Measurements from ENCODE around the gene LYSMD4.

DNA sequence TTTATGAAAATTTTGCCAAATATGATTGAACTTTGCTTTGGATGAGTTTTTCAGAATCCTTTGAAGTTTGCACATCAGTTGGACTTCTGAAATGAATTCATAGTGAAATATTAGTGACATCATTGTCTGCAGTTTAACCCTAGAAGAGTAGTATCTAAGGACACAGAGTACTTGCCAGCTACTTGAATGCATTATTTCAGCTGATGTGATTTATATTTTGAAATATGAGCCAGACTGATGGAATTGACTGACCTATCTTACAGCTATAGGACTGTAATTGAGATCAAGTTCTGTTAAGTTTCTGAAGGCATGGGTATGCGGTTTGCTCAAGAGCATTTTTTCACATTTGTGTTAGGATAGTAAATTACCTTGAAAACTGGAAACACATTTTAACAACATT lies 51.2 kb downstream of the LYSMD4 start:
- no peak for TF ChIP-seq ZFP30 (CRISPR knock-in tag; IDR thresholded peaks at IDR 0.05)
- TF ChIP-seq, protein P1, sequence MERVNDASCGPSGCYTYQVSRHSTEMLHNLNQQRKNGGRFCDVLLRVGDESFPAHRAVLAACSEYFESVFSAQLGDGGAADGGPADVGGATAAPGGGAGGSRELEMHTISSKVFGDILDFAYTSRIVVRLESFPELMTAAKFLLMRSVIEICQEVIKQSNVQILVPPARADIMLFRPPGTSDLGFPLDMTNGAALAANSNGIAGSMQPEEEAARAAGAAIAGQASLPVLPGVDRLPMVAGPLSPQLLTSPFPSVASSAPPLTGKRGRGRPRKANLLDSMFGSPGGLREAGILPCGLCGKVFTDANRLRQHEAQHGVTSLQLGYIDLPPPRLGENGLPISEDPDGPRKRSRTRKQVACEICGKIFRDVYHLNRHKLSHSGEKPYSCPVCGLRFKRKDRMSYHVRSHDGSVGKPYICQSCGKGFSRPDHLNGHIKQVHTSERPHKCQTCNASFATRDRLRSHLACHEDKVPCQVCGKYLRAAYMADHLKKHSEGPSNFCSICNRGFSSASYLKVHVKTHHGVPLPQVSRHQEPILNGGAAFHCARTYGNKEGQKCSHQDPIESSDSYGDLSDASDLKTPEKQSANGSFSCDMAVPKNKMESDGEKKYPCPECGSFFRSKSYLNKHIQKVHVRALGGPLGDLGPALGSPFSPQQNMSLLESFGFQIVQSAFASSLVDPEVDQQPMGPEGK (CRISPR knock-in tag; IDR thresholded peaks at IDR 0.05; ENCODE audit: borderline replicate concordance), result no peak
- no peak for TF ChIP-seq ZFP3 (CRISPR knock-in tag; IDR thresholded peaks at IDR 0.05)
- TF ChIP-seq CSDC2 (CRISPR knock-in tag; IDR thresholded peaks at IDR 0.05), result no peak
- TF ChIP-seq RARB (CRISPR knock-in tag; IDR thresholded peaks at IDR 0.05), result no peak
- no peak; the same call in 1 of the 2 replicates for TF ChIP-seq ISL1 (CRISPR knock-in tag; IDR thresholded peaks at IDR 0.05)
- TF ChIP-seq, protein P2, sequence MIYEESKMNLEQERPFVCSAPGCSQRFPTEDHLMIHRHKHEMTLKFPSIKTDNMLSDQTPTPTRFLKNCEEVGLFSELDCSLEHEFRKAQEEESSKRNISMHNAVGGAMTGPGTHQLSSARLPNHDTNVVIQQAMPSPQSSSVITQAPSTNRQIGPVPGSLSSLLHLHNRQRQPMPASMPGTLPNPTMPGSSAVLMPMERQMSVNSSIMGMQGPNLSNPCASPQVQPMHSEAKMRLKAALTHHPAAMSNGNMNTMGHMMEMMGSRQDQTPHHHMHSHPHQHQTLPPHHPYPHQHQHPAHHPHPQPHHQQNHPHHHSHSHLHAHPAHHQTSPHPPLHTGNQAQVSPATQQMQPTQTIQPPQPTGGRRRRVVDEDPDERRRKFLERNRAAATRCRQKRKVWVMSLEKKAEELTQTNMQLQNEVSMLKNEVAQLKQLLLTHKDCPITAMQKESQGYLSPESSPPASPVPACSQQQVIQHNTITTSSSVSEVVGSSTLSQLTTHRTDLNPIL (CRISPR knock-in tag; IDR thresholded peaks at IDR 0.05; ENCODE audit: low read depth), result no peak
- TF ChIP-seq, protein P3, sequence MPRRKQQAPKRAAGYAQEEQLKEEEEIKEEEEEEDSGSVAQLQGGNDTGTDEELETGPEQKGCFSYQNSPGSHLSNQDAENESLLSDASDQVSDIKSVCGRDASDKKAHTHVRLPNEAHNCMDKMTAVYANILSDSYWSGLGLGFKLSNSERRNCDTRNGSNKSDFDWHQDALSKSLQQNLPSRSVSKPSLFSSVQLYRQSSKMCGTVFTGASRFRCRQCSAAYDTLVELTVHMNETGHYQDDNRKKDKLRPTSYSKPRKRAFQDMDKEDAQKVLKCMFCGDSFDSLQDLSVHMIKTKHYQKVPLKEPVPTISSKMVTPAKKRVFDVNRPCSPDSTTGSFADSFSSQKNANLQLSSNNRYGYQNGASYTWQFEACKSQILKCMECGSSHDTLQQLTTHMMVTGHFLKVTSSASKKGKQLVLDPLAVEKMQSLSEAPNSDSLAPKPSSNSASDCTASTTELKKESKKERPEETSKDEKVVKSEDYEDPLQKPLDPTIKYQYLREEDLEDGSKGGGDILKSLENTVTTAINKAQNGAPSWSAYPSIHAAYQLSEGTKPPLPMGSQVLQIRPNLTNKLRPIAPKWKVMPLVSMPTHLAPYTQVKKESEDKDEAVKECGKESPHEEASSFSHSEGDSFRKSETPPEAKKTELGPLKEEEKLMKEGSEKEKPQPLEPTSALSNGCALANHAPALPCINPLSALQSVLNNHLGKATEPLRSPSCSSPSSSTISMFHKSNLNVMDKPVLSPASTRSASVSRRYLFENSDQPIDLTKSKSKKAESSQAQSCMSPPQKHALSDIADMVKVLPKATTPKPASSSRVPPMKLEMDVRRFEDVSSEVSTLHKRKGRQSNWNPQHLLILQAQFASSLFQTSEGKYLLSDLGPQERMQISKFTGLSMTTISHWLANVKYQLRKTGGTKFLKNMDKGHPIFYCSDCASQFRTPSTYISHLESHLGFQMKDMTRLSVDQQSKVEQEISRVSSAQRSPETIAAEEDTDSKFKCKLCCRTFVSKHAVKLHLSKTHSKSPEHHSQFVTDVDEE (CRISPR knock-in tag; IDR thresholded peaks at IDR 0.05), result no peak
- TF ChIP-seq, protein P4, sequence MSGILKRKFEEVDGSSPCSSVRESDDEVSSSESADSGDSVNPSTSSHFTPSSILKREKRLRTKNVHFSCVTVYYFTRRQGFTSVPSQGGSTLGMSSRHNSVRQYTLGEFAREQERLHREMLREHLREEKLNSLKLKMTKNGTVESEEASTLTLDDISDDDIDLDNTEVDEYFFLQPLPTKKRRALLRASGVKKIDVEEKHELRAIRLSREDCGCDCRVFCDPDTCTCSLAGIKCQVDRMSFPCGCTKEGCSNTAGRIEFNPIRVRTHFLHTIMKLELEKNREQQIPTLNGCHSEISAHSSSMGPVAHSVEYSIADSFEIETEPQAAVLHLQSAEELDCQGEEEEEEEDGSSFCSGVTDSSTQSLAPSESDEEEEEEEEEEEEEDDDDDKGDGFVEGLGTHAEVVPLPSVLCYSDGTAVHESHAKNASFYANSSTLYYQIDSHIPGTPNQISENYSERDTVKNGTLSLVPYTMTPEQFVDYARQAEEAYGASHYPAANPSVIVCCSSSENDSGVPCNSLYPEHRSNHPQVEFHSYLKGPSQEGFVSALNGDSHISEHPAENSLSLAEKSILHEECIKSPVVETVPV (CRISPR knock-in tag; IDR thresholded peaks at IDR 0.05), result no peak
- no peak for TF ChIP-seq ZNF8 (CRISPR knock-in tag; IDR thresholded peaks at IDR 0.05)
- no peak for TF ChIP-seq OSR1 (CRISPR knock-in tag; IDR thresholded peaks at IDR 0.05)
- TF ChIP-seq GLIS3 (CRISPR knock-in tag; IDR thresholded peaks at IDR 0.05), result no peak
- TF ChIP-seq TOX (CRISPR knock-in tag; IDR thresholded peaks at IDR 0.05; ENCODE audit: borderline replicate concordance), result no peak
